ENCODE data around the gene RAB6A. TPM values are rescaled to one million over a fixed set of nuclear protein-coding genes. Genes with fewer than 3 reads are reported as not detected.

The RAB6A gene
- total RNA-seq (2022) (170 and 172 TPM in 2 replicates), Bru-seq, nascent RNA (percentile 90 among the genes with signal in this experiment), BruChase-seq, experiment 1, labeled RNA remaining after a 6-hour chase (percentile 94 among the genes with signal in this experiment), BruChase-seq, experiment 2, labeled RNA remaining after a 2-hour chase (percentile 91 among the genes with signal in this experiment)
- long read RNA-seq, transcript RAB6A-201 (8 exons, 3,389 nt) = major isoform, 256 of 438 reads
- long read RNA-seq, transcript RAB6A-202 (8 exons, 3,085 nt) = minor isoform, 100 of 438 reads
- long read RNA-seq, partial matches to known transcripts = 9 of 438 reads
- long read RNA-seq, other reads (novel, unspliced or antisense) = 66 of 438 reads

DNA sequence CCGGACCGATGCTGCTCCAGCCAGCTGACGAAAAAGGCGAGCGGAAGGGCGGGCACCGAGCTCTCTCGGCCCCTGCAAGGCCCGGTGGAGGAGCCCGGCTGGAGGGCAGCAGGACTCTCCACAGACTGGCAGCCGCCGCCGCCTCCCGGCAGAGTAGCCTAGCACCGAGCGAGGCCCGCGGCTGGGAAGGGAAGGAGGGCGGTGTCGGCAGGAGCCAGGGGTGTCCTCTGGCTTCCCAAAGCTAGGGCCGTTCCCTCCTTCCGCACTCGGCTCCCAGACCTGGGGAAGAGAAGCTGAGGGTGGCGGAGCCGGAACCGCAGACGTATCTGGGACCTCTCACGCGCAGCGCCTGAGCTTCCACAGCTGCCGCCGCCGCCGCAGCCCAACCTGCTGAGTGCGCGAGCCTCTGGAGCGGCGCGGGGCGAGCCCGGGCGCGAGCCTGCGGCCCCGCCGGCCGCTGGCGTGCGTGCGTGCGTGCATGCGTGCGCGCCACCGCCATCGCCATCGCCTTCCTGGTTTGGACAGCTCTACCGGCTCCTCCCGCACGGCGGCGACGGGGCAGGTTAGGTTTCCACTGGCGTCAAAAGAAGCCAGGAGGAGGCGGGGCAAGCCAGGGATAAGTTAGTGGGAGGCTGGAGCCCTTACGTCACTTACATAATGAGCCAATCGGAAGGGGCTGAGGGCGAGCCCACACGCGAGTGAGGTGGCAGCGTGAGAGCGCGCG, at the start of gene RAB6A:
Gene RAB6A (minus strand): TSS at position 396 of the 724 bp plus-strand sequence. CDS start 439 bp downstream, outside the sequence.
- peaks cover 10% of the 10 kb centered on the region for H3K36me3 Mint-ChIP-seq (ENCODE audit: insufficient read depth, unreplicated experiment)
- peak; percentile 100 for DNase-seq (ENCODE audit: unreplicated experiment)
- H3K4me1 Mint-ChIP-seq (ENCODE audit: insufficient read depth, unreplicated experiment) = peaks cover 13% of the 10 kb centered on the region
- H3K9me3 Mint-ChIP-seq (ENCODE audit: unreplicated experiment) = no peaks in the 10 kb centered on the region
- intact Hi-C loops (cut with micrococcal nuclease) = loop anchor here (1.0 to 2.0 kb wide), 4 partner anchors 18 to 146 kb away; no protein-coding TSS in a partner anchor
- no TSS peak for BruUV-seq (replicated peaks)
- H3K27me3 Mint-ChIP-seq (ENCODE audit: insufficient read depth, unreplicated experiment) = peaks cover under 1% of the 10 kb centered on the region
- ChIA-PET POLR2A (interaction anchor here (0.6 to 10.7 kb wide), 19 partner anchors 9 to 647 kb away, joined by 3 to 211 read pairs (median 5); partner anchors contain the start of genes C2CD3, COA4, MRPL48 and PAAF1), CTCF (interaction anchor here (0.6 to 2.8 kb wide), 5 partner anchors 11 to 386 kb away, joined by 3 to 13 read pairs (median 4); no protein-coding TSS in a partner anchor)
- TF ChIP-seq CTCF (IDR thresholded peaks at IDR 0.05; ENCODE audit: unreplicated experiment) = peak; percentile 16
- H3K27ac Mint-ChIP-seq (ENCODE audit: low read depth, unreplicated experiment) = peak within 1 kb of the TSS; percentile 97
- H3K4me3 Mint-ChIP-seq (ENCODE audit: unreplicated experiment) = peak within 1 kb of the TSS; percentile 98

- no peak for DNase-seq (ENCODE audit: unreplicated experiment)
- Mint-ChIP-seq H3K27ac (ENCODE audit: low read depth, unreplicated experiment) (no peak overlapping the region), H3K9me3 (ENCODE audit: unreplicated experiment) (no peaks in the 10 kb centered on the region), H3K36me3 (ENCODE audit: insufficient read depth, unreplicated experiment) (peaks cover 21% of the 10 kb centered on the region), H3K4me1 (ENCODE audit: insufficient read depth, unreplicated experiment) (no peaks in the 10 kb centered on the region), H3K4me3 (ENCODE audit: unreplicated experiment) (no peak overlapping the region), H3K27me3 (ENCODE audit: insufficient read depth, unreplicated experiment) (no peaks in the 10 kb centered on the region)
- CTCF ChIA-PET = no interaction called here
- POLR2A ChIA-PET = interaction anchor here (0.6 kb wide), 1 partner anchor 22 kb away, joined by 3 read pairs; no protein-coding TSS in a partner anchor
- no peak for TF ChIP-seq CTCF (IDR thresholded peaks at IDR 0.05; ENCODE audit: unreplicated experiment)
- no TSS peak for BruUV-seq (replicated peaks)
- intact Hi-C loops (cut with micrococcal nuclease) = no loop called here
Measured at GRCh38 chr11:73810637-73811036, 49.8 kb upstream of the RAB6A start.

- H3K27me3 Mint-ChIP-seq (ENCODE audit: insufficient read depth, unreplicated experiment) = no peaks in the 10 kb centered on the region
- DNase-seq (ENCODE audit: unreplicated experiment) = no peak
- H3K4me3 Mint-ChIP-seq (ENCODE audit: unreplicated experiment) = no peak overlapping the region
- no peak overlapping the region for H3K27ac Mint-ChIP-seq (ENCODE audit: low read depth, unreplicated experiment)
- H3K4me1 Mint-ChIP-seq (ENCODE audit: insufficient read depth, unreplicated experiment) = no peaks in the 10 kb centered on the region
- H3K36me3 Mint-ChIP-seq (ENCODE audit: insufficient read depth, unreplicated experiment) = peaks cover 14% of the 10 kb centered on the region
- ChIA-PET POLR2A (no interaction called here), CTCF (no interaction called here)
- no TSS peak for BruUV-seq (replicated peaks)
- H3K9me3 Mint-ChIP-seq (ENCODE audit: unreplicated experiment) = no peaks in the 10 kb centered on the region
- TF ChIP-seq CTCF (IDR thresholded peaks at IDR 0.05; ENCODE audit: unreplicated experiment) = no peak
- intact Hi-C loops (cut with micrococcal nuclease) = no loop called here
Measured at GRCh38 chr11:73808052-73808451, 47.2 kb upstream of the RAB6A start.

GRCh38 chr11:73804712-73805111, 43.8 kb upstream of the RAB6A start:
- Mint-ChIP-seq H3K36me3 (ENCODE audit: insufficient read depth, unreplicated experiment) (peaks cover 14% of the 10 kb centered on the region), H3K9me3 (ENCODE audit: unreplicated experiment) (no peaks in the 10 kb centered on the region), H3K4me1 (ENCODE audit: insufficient read depth, unreplicated experiment) (no peaks in the 10 kb centered on the region), H3K4me3 (ENCODE audit: unreplicated experiment) (no peak overlapping the region), H3K27ac (ENCODE audit: low read depth, unreplicated experiment) (no peak overlapping the region), H3K27me3 (ENCODE audit: insufficient read depth, unreplicated experiment) (no peaks in the 10 kb centered on the region)
- BruUV-seq (replicated peaks) = no TSS peak
- POLR2A ChIA-PET = no interaction called here
- DNase-seq (ENCODE audit: unreplicated experiment) = no peak
- intact Hi-C loops (cut with micrococcal nuclease) = no loop called here
- no peak for TF ChIP-seq CTCF (IDR thresholded peaks at IDR 0.05; ENCODE audit: unreplicated experiment)
- CTCF ChIA-PET = no interaction called here

Data from MCF 10A (cell line).